ENCODE results near the gene OSTM1. TPM values are rescaled to one million over a fixed set of nuclear protein-coding genes. Genes with fewer than 3 reads are reported as not detected.

OSTM1 gene
- total RNA-seq, 1 donor from 2014 or later: 59.3 TPM

- H3K9me3 ChIP-seq: no peaks in the 10 kb centered on the region
- H3K36me3 ChIP-seq: no peaks in the 10 kb centered on the region
- no peak overlapping the region for H3K4me3 ChIP-seq
- no peak overlapping the region for H3K27ac ChIP-seq
- H3K4me1 ChIP-seq: no peaks in the 10 kb centered on the region
- ATAC-seq (no peak), DNase-seq (no peak)
- TF ChIP-seq CTCF (IDR thresholded peaks at IDR 0.05): no peak
- no peaks in the 10 kb centered on the region for H3K27me3 ChIP-seq
- intact Hi-C loops (cut with DNase I): no loop called here
These were observed 44.3 kb downstream of the OSTM1 start for GRCh38 chr6:108030211-108030610.

GRCh38 chr6:108029226-108029921, 45.2 kb downstream of the OSTM1 start:
- TF ChIP-seq CTCF (IDR thresholded peaks at IDR 0.05): no peak
- Histone ChIP-seq H3K27me3 (no peaks in the 10 kb centered on the region), H3K9me3 (no peaks in the 10 kb centered on the region), H3K4me1 (no peaks in the 10 kb centered on the region), H3K36me3 (no peaks in the 10 kb centered on the region), H3K27ac (no peak overlapping the region), H3K4me3 (no peak overlapping the region)
- no peak for DNase-seq
- ATAC-seq: no peak
- intact Hi-C loops (cut with DNase I): no loop called here

- no peaks in the 10 kb centered on the region for H3K9me3 ChIP-seq
- no peak for DNase-seq
- H3K27me3 ChIP-seq: no peaks in the 10 kb centered on the region
- H3K4me1 ChIP-seq: no peaks in the 10 kb centered on the region
- intact Hi-C loops (cut with DNase I): no loop called here
- H3K4me3 ChIP-seq: no peak overlapping the region
- no peak for TF ChIP-seq CTCF (IDR thresholded peaks at IDR 0.05)
- no peak overlapping the region for H3K27ac ChIP-seq
- H3K36me3 ChIP-seq: no peaks in the 10 kb centered on the region
- ATAC-seq: no peak
These were observed 46.9 kb downstream of the OSTM1 start for GRCh38 chr6:108027594-108027993.

- Histone ChIP-seq H3K4me1 (no peaks in the 10 kb centered on the region), H3K27me3 (no peaks in the 10 kb centered on the region), H3K27ac (no peak overlapping the region), H3K4me3 (no peak overlapping the region), H3K9me3 (no peaks in the 10 kb centered on the region), H3K36me3 (no peaks in the 10 kb centered on the region)
- intact Hi-C loops (cut with DNase I): no loop called here
- ATAC-seq (no peak), DNase-seq (no peak)
- TF ChIP-seq CTCF (IDR thresholded peaks at IDR 0.05): no peak
These were observed 47.5 kb downstream of the OSTM1 start for GRCh38 chr6:108027056-108027455.

GRCh38 chr6:108024427-108025073, 50.0 kb downstream of the OSTM1 start:
- no peak for TF ChIP-seq CTCF (IDR thresholded peaks at IDR 0.05)
- Histone ChIP-seq H3K27ac (no peak overlapping the region), H3K9me3 (no peaks in the 10 kb centered on the region), H3K4me1 (no peaks in the 10 kb centered on the region), H3K4me3 (no peak overlapping the region), H3K27me3 (no peaks in the 10 kb centered on the region), H3K36me3 (no peaks in the 10 kb centered on the region)
- intact Hi-C loops (cut with DNase I): no loop called here
- DNase-seq (no peak), ATAC-seq (no peak)

Data from upper lobe of right lung (tissue), 1 donor.